ENCODE results near the gene TBPL1.

GRCh38 chr6:134039116-134039515, 86.1 kb downstream of the TBPL1 start:
- TF ChIP-seq CTCF (IDR thresholded peaks at IDR 0.05) (no peak), POLR2A (IDR thresholded peaks at IDR 0.05) (no peak)

Data from thyroid gland (tissue), 4 donors.